AG04449 (cell line): Measurements from ENCODE around the gene CSRP1.

ENCODE experiments used
- CTCF ChIA-PET: fragments of 350-600 bp; formaldehyde crosslinking; extraction: SDS; loops from one replicate; lab custom pipeline; 2021; ENCODE audit warnings: antibody characterized with exemption; lab: Yijun Ruan, JAX
- POLR2A ChIA-PET: fragments of 400-600, 350-600 bp; formaldehyde crosslinking; extraction: SDS; loops from one replicate; lab custom pipeline; 2020; ENCODE audit warnings: antibody characterized with exemption, inconsistent platforms; lab: Yijun Ruan, JAX
- DNase-seq: peaks from one replicate; pipeline ENCODE4 v3.0.0-alpha.2; 2010; ENCODE audit warnings: low read depth, low spot score
- H3K4me3 ChIP-seq: 2 replicates; pipeline ENCODE4 v1.5.1; 2011; ENCODE audit warnings: low read depth, mild to moderate bottlenecking, control low read depth, low read length
- TF ChIP-seq, protein P1 (sequence below): IDR thresholded peaks from one replicate; pipeline ENCODE4 v1.5.1; 2011; ENCODE audit warnings: mild to moderate bottlenecking, moderate library complexity, low read length, control low read depth, inconsistent platforms; ENCODE audit not compliant: insufficient read depth; ENCODE audit errors: missing control alignments

CSRP1 gene

DNA sequence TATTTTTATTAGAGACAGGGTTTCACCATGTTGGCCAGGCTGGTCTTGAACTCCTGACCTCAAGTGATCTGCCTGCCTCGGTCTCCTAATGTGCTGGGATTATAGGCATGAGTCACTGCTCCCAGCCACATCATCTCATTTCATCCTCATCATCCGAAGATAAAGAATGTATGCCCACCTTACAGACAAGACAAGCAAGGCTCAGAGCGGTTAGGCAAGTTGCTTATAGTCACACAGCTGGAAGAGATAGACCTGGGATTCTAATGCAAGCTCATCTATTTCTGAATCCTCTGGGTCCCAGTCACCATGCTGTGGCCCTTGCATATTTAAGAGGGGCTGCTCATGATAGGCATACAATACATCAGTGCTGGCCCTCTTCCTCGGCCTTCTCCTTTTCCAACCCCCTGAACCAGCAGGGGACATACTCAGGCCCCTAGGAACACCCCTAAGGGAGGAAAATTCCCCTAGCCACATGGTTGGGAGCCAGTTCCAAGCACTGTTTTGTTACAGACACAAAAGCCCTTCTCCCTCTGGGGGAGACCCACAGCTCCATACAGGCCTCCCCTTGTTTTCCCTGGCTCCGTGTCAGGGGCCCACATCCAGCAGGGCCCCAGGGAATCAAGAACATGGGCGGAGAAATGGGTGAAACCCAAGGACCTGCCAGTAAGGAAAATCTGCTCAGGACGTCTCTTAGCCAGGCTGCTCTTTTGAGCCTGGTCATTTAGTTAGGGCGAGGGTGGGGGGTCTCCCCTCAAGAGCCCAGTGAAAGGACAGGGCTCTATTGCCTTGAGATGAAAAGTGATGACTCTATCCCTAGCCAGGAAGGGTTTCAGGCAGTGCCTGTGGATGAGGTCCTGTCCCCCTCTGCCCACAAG, 6.9 kb downstream of the CSRP1 start:
- TF ChIP-seq, protein P1, sequence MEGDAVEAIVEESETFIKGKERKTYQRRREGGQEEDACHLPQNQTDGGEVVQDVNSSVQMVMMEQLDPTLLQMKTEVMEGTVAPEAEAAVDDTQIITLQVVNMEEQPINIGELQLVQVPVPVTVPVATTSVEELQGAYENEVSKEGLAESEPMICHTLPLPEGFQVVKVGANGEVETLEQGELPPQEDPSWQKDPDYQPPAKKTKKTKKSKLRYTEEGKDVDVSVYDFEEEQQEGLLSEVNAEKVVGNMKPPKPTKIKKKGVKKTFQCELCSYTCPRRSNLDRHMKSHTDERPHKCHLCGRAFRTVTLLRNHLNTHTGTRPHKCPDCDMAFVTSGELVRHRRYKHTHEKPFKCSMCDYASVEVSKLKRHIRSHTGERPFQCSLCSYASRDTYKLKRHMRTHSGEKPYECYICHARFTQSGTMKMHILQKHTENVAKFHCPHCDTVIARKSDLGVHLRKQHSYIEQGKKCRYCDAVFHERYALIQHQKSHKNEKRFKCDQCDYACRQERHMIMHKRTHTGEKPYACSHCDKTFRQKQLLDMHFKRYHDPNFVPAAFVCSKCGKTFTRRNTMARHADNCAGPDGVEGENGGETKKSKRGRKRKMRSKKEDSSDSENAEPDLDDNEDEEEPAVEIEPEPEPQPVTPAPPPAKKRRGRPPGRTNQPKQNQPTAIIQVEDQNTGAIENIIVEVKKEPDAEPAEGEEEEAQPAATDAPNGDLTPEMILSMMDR = no peak
- DNase-seq = no peak
- POLR2A ChIA-PET = interaction anchor here (0.7 to 2.7 kb wide), 5 partner anchors 9 to 38 kb away, joined by 3 to 13 read pairs (median 8); partner anchors contain the start of gene PHLDA3
- CTCF ChIA-PET = interaction anchor here (0.9 to 34.5 kb wide), 5 partner anchors 4 to 64 kb away, joined by 3 to 1139 read pairs (median 15); partner anchors contain the start of gene CSRP1
- no peak overlapping the region for H3K4me3 ChIP-seq

DNA sequence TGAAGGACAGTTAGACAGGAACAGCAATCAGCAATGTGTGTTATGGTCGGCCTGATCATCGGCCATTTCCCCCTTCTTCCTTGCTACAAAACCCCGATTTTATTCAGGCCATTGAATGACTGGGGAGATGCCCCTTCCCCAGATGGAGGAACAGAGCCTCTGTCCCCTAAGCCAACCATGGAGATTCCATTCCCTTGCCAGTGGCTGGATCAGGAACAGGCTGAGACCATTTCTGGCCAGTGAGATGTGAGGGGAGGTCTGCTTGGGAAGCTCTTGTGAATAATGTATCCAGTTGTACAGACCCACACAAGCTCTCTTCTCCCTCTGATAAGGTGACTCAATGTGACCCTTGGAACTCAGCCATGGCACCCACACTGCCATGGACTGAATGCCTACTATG, 7.7 kb downstream of the CSRP1 start:
- no peak overlapping the region for H3K4me3 ChIP-seq
- ChIA-PET CTCF (interaction anchor here (2.4 to 34.5 kb wide), 4 partner anchors 5 to 63 kb away, joined by 8 to 1139 read pairs (median 577); partner anchors contain the start of gene CSRP1), POLR2A (interaction anchor here (0.7 to 1.7 kb wide), 3 partner anchors 8 to 30 kb away, joined by 3 to 9 read pairs (median 5); partner anchors contain the start of genes CSRP1 and PHLDA3)
- TF ChIP-seq, protein P1 = no peak
- DNase-seq = no peak

DNA sequence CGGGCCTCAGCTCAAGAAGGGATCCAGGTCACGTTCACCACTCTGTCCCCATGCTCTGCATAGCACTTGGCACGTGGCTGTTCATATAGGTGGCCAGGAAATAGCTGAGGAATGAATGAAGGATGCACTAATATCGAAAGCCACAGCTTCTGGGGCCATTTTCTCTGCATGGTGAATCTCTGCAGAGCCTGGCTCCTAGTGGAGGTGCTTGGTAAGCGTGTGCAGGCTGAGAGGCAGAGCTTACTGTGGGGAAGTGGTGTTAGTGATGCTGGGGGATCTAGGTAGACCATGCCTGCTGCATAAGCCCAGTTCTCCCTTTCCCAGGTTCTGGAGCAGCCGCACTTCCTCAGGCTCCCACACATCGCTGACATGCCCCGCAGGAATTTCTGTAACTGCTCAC, 8.3 kb downstream of the CSRP1 start:
- DNase-seq = no peak
- TF ChIP-seq, protein P1 = no peak
- ChIA-PET POLR2A (interaction anchor here (0.9 to 1.7 kb wide), 3 partner anchors 8 to 37 kb away, joined by 3 to 9 read pairs (median 5); partner anchors contain the start of gene CSRP1), CTCF (interaction anchor here (2.4 to 34.5 kb wide), 4 partner anchors 6 to 63 kb away, joined by 8 to 1139 read pairs (median 577); partner anchors contain the start of gene CSRP1)
- H3K4me3 ChIP-seq = no peak overlapping the region

DNA sequence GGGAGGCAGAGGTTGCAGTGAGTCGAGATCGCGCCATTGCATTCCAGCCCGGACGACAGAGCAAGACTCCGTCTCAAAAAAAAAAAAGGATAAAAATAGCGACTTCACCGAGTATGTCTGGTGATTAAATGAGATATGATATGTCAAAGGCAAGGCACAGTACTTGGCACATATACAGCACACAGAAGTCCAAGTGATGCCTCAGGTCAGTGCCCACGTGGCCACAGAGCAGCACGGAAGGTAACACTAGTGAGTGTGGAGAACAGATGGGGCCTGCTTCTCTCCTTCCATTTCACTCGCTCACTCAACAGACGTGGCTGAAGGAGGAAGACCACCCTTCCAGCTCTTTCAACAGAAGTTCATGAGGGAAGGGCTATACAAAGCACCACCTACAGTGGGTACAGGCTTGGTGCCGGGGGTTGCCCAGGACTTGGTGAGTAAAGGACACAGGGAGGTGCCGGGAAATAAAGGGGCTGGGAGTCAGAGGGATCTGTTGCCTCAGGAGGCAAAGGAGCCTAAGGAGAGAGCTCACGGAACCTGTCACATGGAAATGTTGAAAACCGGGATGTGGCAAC, 8.9 kb downstream of the CSRP1 start:
- TF ChIP-seq, protein P1 = no peak
- no peak for DNase-seq
- ChIA-PET CTCF (interaction anchor here (2.4 to 34.5 kb wide), 4 partner anchors 6 to 62 kb away, joined by 8 to 1139 read pairs (median 577); partner anchors contain the start of gene CSRP1), POLR2A (interaction anchor here (0.9 to 1.7 kb wide), 3 partner anchors 8 to 37 kb away, joined by 3 to 9 read pairs (median 5); partner anchors contain the start of gene CSRP1)
- H3K4me3 ChIP-seq = no peak overlapping the region

DNA sequence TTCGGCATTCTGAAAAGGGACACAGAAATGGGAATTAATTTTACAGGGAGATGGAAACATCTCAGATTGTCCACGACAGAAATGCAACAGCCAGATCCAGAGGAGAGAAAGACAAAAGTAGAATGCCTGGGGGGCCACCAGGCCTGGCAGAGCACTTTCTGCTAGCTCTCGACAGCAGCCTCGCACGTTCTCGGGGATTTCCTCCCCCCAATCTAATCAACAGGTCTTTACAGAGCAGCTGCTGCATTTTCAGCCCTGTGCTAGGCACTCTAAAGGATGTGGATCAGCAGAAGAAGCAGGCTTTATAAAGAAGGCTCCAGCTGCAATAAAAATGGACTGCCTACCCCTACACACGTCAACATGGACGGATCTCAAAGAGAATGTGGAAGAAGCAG, 10.6 kb downstream of the CSRP1 start:
- POLR2A ChIA-PET = no interaction called here
- CTCF ChIA-PET = interaction anchor here (0.7 to 34.5 kb wide), 3 partner anchors 5 to 61 kb away, joined by 3 to 1139 read pairs (median 1139); partner anchors contain the start of gene CSRP1
- DNase-seq = no peak
- TF ChIP-seq, protein P1 = no peak
- no peak overlapping the region for H3K4me3 ChIP-seq
